ENCODE data around the gene THADA. TPM values are rescaled to one million over a fixed set of nuclear protein-coding genes. Genes with fewer than 3 reads are reported as not detected.

The THADA gene
- total RNA-seq, 1 donor from 2014 or later = 29.3 TPM

DNA sequence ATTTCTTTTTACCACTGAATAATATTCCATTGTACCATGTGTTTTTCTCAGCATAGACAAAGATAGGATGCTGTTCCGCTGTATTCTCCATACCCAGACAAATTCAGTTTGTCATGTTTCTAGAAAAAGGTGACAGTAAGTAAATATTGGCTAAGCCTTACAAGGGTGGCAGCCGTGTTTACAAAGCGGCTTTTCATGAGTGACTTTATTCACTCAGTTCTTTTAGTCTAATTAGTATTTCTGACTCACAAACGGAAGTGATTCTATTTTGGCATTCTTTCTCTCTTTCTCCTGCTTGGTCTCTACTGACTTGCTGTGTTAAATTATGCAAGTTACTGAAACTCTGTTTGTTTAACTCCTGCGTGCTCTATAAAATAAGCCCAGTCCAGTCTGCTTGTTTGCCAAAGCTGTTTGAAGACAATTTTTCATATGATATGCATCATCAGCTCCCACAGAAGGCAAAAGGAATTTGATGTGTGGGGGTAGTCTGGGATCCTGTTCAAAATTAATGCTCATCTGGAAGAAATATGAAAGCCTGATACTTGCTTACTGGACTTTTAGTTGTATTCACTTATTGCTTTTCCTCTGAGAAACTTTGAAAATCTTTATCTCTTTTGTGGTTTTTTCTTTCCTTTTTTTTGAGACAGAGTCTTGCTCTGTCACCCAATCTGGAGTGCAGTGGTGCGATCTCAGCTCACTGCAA lies 38.9 kb upstream of the THADA start:
- no peaks in the 10 kb centered on the region for H3K36me3 Mint-ChIP-seq
- Histone ChIP-seq H3F3A (ENCODE audit: low read depth) (no peaks in the 10 kb centered on the region), H3K27ac (no peak overlapping the region), H3K27me3 (peaks cover 52% of the 10 kb centered on the region), H4K20me1 (ENCODE audit: low read depth) (no peaks in the 10 kb centered on the region), H3K9me3 (ENCODE audit: low read depth) (peaks cover 5% of the 10 kb centered on the region), H3K4me1 (no peaks in the 10 kb centered on the region), H3K9ac (no peak overlapping the region), H3K4me3 (no peak overlapping the region), H3K79me2 (ENCODE audit: low read depth) (no peaks in the 10 kb centered on the region), H3K4me2 (no peak overlapping the region), H2AFZ (replicated peaks) (no peak overlapping the region), H3K36me3 (no peaks in the 10 kb centered on the region)
- no peak overlapping the region for H3K27ac Mint-ChIP-seq
- no peak overlapping the region for H3K4me3 Mint-ChIP-seq
- peaks cover 9% of the 10 kb centered on the region for H3K4me1 Mint-ChIP-seq
- H3K9me3 Mint-ChIP-seq = peaks cover 5% of the 10 kb centered on the region
- TF ChIP-seq, protein P1, sequence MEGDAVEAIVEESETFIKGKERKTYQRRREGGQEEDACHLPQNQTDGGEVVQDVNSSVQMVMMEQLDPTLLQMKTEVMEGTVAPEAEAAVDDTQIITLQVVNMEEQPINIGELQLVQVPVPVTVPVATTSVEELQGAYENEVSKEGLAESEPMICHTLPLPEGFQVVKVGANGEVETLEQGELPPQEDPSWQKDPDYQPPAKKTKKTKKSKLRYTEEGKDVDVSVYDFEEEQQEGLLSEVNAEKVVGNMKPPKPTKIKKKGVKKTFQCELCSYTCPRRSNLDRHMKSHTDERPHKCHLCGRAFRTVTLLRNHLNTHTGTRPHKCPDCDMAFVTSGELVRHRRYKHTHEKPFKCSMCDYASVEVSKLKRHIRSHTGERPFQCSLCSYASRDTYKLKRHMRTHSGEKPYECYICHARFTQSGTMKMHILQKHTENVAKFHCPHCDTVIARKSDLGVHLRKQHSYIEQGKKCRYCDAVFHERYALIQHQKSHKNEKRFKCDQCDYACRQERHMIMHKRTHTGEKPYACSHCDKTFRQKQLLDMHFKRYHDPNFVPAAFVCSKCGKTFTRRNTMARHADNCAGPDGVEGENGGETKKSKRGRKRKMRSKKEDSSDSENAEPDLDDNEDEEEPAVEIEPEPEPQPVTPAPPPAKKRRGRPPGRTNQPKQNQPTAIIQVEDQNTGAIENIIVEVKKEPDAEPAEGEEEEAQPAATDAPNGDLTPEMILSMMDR (IDR thresholded peaks at IDR 0.05) = no peak
- TF ChIP-seq EZH2 (IDR thresholded peaks at IDR 0.05) = no peak
- TF ChIP-seq EZH2phosphoT487 (IDR thresholded peaks at IDR 0.05) = no peak
- peaks cover 10% of the 10 kb centered on the region for H3K27me3 Mint-ChIP-seq (ENCODE audit: insufficient read depth, low read depth)
- DNase-seq (ENCODE audit: low spot score) = no peak

DNA sequence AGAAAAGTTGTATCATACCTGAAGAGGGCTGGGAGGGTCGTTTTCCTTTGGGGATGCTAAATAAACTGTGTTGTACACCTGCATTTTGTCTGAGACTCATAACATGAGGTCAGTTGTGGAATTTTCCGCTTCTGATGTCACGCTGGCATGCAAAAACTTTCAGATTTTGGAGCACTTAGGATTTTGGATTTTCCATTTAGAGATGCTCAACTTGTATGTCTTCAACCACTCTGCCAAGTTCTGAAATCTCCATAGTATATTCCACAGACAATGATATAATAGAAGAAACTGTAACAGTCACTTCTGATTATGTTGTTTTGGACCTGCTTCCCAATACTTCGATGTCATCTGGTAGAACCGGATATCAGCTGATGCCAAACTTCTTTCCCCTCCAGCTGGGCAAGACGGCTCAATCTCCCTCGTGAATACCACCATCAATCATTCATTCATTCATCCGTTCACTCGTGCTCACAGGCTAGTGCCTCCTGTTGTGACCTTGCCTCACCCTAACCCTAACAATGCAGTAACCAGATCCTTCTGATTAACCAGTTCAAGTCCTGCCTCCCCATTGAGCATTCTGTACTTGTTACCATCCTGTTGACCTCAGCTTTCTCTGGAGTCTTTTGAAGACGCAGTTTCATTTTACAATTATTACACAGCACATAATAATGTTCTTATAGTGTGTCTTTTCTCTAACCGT lies 35.9 kb upstream of the THADA start:
- TF ChIP-seq, protein P1 (IDR thresholded peaks at IDR 0.05) = no peak
- TF ChIP-seq EZH2 (IDR thresholded peaks at IDR 0.05) = no peak
- TF ChIP-seq EZH2phosphoT487 (IDR thresholded peaks at IDR 0.05) = no peak
- H3K36me3 ChIP-seq = no peaks in the 10 kb centered on the region
- H3K4me1 ChIP-seq = no peaks in the 10 kb centered on the region
- H3K4me3 ChIP-seq = no peak overlapping the region
- H3K27me3 Mint-ChIP-seq (ENCODE audit: insufficient read depth, low read depth) = peaks cover 3% of the 10 kb centered on the region
- no peak overlapping the region for H3K4me3 Mint-ChIP-seq
- H3K9me3 ChIP-seq (ENCODE audit: low read depth) = no peaks in the 10 kb centered on the region
- no peak overlapping the region for H2AFZ ChIP-seq (replicated peaks)
- H3K27ac Mint-ChIP-seq = no peak overlapping the region
- no peaks in the 10 kb centered on the region for H4K20me1 ChIP-seq (ENCODE audit: low read depth)
- DNase-seq (ENCODE audit: low spot score) = no peak
- no peaks in the 10 kb centered on the region for H3K36me3 Mint-ChIP-seq
- no peak overlapping the region for H3K27ac ChIP-seq
- no peak overlapping the region for H3K9ac ChIP-seq
- no peaks in the 10 kb centered on the region for H3F3A ChIP-seq (ENCODE audit: low read depth)
- peaks cover 3% of the 10 kb centered on the region for H3K4me1 Mint-ChIP-seq
- no peaks in the 10 kb centered on the region for H3K79me2 ChIP-seq (ENCODE audit: low read depth)
- H3K27me3 ChIP-seq = peaks cover 33% of the 10 kb centered on the region
- H3K4me2 ChIP-seq = no peak overlapping the region
- H3K9me3 Mint-ChIP-seq = no peaks in the 10 kb centered on the region

DNA sequence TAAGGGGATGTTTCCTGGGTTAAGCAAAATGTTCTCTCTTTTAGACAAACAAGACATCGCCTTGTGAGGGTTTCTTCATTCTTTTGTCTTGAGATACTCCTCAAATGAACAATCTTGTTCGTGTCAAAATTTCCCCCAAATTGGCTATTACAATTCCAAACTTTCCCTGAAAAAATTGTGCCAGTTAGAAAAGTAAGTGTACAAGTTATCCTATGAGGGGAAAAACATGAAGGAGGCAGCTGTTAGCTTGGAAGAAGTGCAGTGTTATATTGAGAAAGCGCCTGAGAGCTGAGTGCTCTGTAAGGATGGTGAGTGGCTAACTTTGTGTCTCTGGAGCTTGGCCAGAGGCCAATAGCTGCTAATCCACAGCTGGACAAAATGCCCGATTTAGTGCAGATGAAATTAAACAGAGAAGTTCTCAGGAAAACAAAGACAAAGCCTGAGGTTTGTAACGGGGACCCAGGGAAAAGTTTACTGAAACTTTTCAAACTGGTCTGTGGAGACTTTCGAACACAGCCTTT lies 27.2 kb upstream of the THADA start:
- H3K27me3 ChIP-seq = no peaks in the 10 kb centered on the region
- no peaks in the 10 kb centered on the region for H3K4me1 ChIP-seq
- no peaks in the 10 kb centered on the region for H4K20me1 ChIP-seq (ENCODE audit: low read depth)
- DNase-seq (ENCODE audit: low spot score) = no peak
- no peaks in the 10 kb centered on the region for H3K27me3 Mint-ChIP-seq (ENCODE audit: insufficient read depth, low read depth)
- H3K36me3 ChIP-seq = no peaks in the 10 kb centered on the region
- H3F3A ChIP-seq (ENCODE audit: low read depth) = no peaks in the 10 kb centered on the region
- no peaks in the 10 kb centered on the region for H3K79me2 ChIP-seq (ENCODE audit: low read depth)
- no peak overlapping the region for H3K4me3 Mint-ChIP-seq
- H3K27ac Mint-ChIP-seq = no peak overlapping the region
- peak overlapping the region; percentile 89 for H2AFZ ChIP-seq (replicated peaks)
- no peak for TF ChIP-seq EZH2phosphoT487 (IDR thresholded peaks at IDR 0.05)
- TF ChIP-seq, protein P1 (IDR thresholded peaks at IDR 0.05) = no peak
- TF ChIP-seq EZH2 (IDR thresholded peaks at IDR 0.05) = no peak
- H3K4me3 ChIP-seq = no peak overlapping the region
- H3K4me1 Mint-ChIP-seq = peaks cover 3% of the 10 kb centered on the region
- H3K36me3 Mint-ChIP-seq = no peaks in the 10 kb centered on the region
- H3K9me3 ChIP-seq (ENCODE audit: low read depth) = no peaks in the 10 kb centered on the region
- no peak overlapping the region for H3K27ac ChIP-seq
- no peak overlapping the region for H3K4me2 ChIP-seq
- no peaks in the 10 kb centered on the region for H3K9me3 Mint-ChIP-seq
- no peak overlapping the region for H3K9ac ChIP-seq

All from neural progenitor cell (in vitro differentiated cells).